Brain microvascular endothelial cell (primary cell): ENCODE measurements around the gene GRAMD1B.
A peak's percentile ranks its signal among the peaks of the same experiment; 100 is the strongest.
"Not testable (repeated sequence)": the region's sequence is repeated elsewhere in the genome, so short reads cannot be mapped to it uniquely, and the experiment has no call there.

Source experiments
- DNase-seq: peaks from one replicate; pipeline ENCODE4 v3.0.0-alpha.2; 2020
- H3K27ac ChIP-seq: fragments of 250-450 bp; sonication (Bioruptor Pico); 2 replicates; pipeline ENCODE4 v1.5.1; 2020; ENCODE audit warnings: mild to moderate bottlenecking, moderate library complexity
- H3K27me3 ChIP-seq: fragments of 250-450 bp; sonication (Bioruptor Pico); replicated peaks from 2 replicates; pipeline ENCODE4 v1.5.1; 2020; ENCODE audit warnings: mild to moderate bottlenecking
- H3K36me3 ChIP-seq: fragments of 250-450 bp; sonication (Bioruptor Pico); replicated peaks from 2 replicates; pipeline ENCODE4 v1.5.1; 2020; ENCODE audit warnings: mild to moderate bottlenecking
- H3K4me3 ChIP-seq: 2 replicates; pipeline ENCODE4 v1.5.1; 2011; ENCODE audit warnings: low read depth, mild to moderate bottlenecking, control low read depth, low read length, moderate library complexity
- in situ Hi-C: cut with HindIII; loops from 2 replicates; pipeline ENCODE4 v1.10.0; 2017; ENCODE audit warnings: low sequenced_read_pairs, low pct_ligation_motif_present
- TF ChIP-seq, protein P1 (sequence below): IDR thresholded peaks from 2 replicates; pipeline ENCODE4 v1.5.1; 2011; ENCODE audit warnings: low read depth, mild to moderate bottlenecking, moderate library complexity, low read length, control low read depth, inconsistent platforms; ENCODE audit errors: missing control alignments

GRAMD1B gene

DNA sequence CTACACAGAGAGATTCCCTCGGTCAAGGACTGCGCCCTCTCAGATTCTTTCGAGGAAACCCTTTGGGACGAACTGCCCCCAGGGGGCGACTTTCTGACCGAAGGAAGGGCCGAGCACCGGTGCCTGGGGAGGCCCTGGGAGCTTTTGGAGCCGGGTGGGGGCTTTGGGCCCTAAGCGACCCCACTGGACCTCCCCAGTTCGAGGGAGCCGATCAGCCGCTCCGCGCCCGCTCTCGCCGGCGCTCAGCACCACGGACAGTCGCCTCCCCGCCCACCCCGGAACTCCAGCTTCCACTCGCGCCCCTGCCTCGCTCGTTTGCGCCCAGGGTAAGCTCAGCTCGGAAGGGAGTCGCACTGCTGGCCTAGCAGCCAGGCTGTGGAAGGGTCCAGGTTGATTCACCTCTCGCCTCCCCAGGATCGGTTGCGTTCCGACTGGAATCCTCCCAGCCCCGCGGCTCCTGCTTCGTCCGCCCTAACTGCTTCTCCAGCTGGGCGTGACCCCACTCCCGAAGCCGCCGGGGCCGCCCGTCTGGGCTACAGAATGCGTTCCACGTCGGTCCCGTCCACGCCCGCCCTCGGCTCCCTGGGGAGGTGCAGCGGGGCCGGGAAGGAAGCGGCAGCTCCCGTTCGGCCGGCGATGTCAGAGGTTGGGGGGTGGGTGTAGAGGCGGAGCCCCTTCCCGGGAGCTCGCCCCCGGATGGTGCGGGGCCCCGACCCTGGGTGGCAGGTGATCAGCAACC lies 223.9 kb downstream of the GRAMD1B start:
- no peak overlapping the region for H3K27ac ChIP-seq
- DNase-seq, result peak; percentile 31
- TF ChIP-seq, protein P1, sequence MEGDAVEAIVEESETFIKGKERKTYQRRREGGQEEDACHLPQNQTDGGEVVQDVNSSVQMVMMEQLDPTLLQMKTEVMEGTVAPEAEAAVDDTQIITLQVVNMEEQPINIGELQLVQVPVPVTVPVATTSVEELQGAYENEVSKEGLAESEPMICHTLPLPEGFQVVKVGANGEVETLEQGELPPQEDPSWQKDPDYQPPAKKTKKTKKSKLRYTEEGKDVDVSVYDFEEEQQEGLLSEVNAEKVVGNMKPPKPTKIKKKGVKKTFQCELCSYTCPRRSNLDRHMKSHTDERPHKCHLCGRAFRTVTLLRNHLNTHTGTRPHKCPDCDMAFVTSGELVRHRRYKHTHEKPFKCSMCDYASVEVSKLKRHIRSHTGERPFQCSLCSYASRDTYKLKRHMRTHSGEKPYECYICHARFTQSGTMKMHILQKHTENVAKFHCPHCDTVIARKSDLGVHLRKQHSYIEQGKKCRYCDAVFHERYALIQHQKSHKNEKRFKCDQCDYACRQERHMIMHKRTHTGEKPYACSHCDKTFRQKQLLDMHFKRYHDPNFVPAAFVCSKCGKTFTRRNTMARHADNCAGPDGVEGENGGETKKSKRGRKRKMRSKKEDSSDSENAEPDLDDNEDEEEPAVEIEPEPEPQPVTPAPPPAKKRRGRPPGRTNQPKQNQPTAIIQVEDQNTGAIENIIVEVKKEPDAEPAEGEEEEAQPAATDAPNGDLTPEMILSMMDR, result peak; percentile 36
- H3K36me3 ChIP-seq, result no peaks in the 10 kb centered on the region
- peak overlapping the region; percentile 64 for H3K4me3 ChIP-seq
- in situ Hi-C loops, result no loop called here
- H3K27me3 ChIP-seq, result no peaks in the 10 kb centered on the region

DNA sequence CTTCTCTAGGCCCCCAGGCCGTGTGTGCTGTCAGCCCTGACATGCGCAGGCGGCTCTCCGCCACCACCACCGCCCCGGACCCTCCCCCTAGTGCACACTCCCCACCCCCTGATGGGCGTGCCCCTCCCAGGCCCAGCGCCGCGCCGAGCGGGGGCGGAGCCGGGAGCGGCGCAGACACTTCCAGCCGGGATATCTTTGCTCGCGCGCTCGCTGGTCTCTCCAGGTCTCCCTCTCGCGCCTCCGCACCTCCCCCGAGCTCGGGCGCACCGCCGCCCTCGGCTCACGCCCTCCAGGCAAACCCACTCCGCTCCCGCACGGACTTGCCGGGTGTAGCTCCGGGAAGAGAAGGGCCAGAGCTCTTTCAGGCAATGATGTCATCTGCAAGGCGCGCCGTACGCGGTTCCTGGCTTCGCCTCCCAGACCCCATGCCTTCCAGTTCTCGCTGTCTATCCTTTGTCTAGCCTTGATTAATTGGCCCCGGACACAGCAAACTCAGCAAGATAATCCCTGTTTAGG lies 224.6 kb downstream of the GRAMD1B start, which contains the start of gene SCN3B:
SCN3B (minus strand) TSS at position 59 of the 516 bp plus-strand sequence. CDS start 823 bp downstream, outside the sequence.
- H3K27ac ChIP-seq, result no peak within 1 kb of the TSS
- H3K36me3 ChIP-seq, result no peaks in the 10 kb centered on the region
- DNase-seq, result peak; percentile 59
- no peaks in the 10 kb centered on the region for H3K27me3 ChIP-seq
- TF ChIP-seq, protein P1, result no peak
- peak within 1 kb of the TSS; percentile 64 for H3K4me3 ChIP-seq
- in situ Hi-C loops, result no loop called here

DNA sequence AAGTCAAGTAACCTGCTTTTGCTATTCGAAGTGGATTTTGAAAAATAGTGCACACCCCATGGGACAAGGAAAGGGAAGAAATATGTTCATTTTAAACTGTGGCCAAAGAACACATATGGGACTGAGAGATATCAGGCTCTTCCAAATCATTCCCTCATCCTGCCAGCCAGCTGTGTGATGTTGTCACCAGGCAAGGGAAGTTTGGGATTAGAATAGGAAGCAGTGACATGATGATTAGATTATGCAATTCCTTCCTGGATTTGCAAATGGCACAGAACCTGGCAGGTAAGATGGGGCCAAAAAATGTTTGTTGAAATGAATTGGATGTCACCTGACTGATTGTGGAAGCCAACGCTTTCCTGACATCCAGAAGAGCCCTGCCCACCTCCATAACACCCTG lies 229.2 kb downstream of the GRAMD1B start:
- Histone ChIP-seq H3K27me3 (no peaks in the 10 kb centered on the region), H3K4me3 (no peak overlapping the region), H3K36me3 (no peaks in the 10 kb centered on the region), H3K27ac (no peak overlapping the region)
- TF ChIP-seq, protein P1, result no peak
- in situ Hi-C loops, result no loop called here
- no peak for DNase-seq

DNA sequence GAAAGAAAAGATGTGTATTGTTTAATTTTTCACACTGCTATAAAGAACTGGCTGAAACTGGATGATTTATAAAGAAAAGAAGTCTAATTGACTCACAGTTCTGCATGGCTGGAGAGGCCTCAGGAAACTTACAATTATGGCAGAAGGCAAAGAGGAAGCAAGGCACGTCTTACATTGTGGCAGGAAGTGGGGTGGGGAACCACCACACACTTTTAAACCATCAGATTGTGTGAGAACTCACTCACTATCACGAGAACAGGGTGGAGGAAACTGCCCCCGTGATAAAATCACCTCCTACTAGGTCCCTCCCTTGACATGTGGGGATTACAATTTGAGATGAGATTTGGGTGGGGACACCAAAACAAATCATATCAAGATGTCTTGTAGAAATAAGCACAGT lies 229.9 kb downstream of the GRAMD1B start:
- H3K36me3 ChIP-seq, H3K27ac ChIP-seq, H3K27me3 ChIP-seq, H3K4me3 ChIP-seq, DNase-seq, in situ Hi-C loops: not testable (repeated sequence)

DNA sequence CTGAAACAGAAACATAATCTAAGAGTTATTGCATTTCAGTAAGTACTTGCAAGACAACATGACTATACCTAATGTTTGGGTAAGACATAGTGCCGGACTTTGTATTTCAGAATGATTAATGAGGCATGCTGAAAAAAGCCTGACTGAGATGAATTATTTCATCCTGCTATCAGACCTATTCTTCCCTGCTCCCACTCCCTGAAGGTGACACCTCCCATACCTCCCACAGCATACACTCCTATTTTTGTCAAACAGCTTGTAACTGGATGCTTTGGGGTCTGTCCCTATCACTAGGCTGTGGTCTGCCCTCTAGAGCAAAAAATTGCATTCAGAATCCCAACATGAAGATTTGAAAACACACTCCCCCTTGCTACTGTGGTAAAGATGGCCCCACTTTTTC lies 235.2 kb downstream of the GRAMD1B start:
- TF ChIP-seq, protein P1, result no peak
- H3K36me3 ChIP-seq, result no peaks in the 10 kb centered on the region
- H3K4me3 ChIP-seq, result no peak overlapping the region
- H3K27me3 ChIP-seq, result no peaks in the 10 kb centered on the region
- DNase-seq, result no peak
- no peak overlapping the region for H3K27ac ChIP-seq
- in situ Hi-C loops, result no loop called here

DNA sequence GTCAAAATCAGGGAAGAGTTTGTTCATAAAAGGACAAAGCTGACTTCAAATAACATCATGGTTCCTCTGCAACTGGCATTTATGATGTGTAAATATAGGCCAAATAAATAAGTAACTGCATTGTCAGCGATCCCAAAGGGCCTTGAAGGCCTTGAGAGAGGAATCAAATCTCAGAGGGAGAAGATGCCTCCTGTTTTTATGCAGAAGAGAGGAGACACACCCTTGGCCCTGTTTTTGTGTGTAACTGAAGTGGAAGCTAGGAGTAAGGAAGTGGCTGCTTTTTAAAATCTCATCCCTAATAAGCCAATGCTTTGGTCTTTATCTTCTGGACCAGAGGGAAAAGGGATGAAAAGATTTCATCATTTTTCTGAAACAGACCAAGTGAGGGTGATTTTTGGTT lies 240.0 kb downstream of the GRAMD1B start:
- no peak for DNase-seq
- no peaks in the 10 kb centered on the region for H3K27me3 ChIP-seq
- TF ChIP-seq, protein P1, result no peak
- no peak overlapping the region for H3K27ac ChIP-seq
- no peak overlapping the region for H3K4me3 ChIP-seq
- no peaks in the 10 kb centered on the region for H3K36me3 ChIP-seq
- in situ Hi-C loops, result no loop called here
